Measurements from ENCODE around the gene KRT33A.

KRT33A gene

DNA sequence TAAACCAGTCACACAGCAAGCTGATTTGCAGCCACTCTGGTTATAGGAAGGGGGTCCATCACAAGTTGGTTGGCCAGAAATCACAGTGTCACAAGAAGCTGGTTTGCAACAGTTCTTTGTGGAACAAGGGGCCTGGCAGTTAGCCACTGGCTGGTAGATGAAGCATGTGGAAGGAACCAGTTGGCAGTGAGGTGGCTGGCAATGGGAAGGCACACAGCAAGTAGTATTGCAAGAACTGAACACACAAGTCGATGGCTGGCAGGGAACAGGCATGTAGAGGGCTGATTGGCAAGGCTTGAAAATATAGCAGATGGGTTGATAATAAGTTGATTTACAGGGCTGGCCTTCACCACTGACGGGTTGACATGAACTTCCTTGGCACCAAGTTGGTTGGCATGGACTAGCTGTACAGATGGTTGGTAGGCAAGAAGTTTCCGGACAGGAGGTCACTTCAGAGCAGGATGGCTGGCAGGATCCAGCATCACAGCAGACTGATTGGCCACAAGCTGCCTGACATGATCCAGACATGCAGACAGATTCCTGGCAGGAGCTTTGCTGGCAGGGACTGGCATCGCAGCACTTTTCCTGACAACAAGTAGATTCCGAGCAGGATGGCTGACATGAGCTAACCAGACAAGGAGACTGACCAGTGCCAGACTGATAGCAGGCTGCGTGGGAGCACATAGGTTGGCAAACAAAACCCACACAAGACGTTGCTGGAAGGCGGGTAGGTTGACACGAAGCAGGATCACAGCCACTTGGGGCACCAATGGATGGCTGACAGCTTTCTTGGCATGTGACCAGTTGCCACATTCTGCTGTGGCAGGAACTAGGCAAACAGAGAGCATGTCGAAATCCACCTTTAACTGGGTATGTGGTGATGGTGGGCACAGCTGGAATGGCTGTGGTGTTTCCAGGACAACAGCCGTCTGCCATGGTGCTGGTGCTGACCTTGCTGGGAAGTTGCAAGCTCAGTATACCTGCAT is 48.4 kb downstream of the KRT33A start, which contains the start of gene KRTAP29-1:
Gene KRTAP29-1 (minus strand): TSS at position 936 of the 986 bp plus-strand sequence. CDS start 0 bp downstream, at position 936.
- DNase-seq (ENCODE audit: low read depth) = no peak

DNA sequence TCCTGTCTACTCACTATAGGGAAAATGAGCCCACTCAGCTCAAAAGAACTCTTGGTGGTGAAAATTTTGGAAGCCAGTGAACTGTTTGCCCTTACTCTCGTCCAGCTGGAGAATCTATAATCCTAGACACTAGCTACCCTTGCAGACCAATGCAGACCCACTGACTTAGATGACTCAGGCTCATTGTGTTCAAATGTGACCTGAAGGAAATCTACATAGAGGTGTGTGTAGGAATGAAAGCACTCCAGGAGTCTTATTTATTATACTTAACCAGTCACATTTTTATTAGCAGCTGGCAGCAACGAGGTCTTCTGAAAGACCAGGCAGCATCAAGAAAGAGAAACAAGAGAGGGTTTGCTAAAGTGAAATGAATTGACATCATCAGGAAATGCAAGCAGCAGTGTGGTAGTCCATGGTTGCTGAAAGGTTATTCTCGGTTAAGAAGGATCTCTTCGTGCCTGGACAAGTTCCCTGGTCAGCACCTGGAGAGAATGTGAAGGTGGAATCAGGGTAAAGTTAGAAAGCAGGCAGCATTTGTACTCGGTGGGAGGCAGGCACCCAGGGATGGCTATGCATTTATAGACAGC is 49.3 kb downstream of the KRT33A start:
- DNase-seq (ENCODE audit: low read depth) = no peak

DNA sequence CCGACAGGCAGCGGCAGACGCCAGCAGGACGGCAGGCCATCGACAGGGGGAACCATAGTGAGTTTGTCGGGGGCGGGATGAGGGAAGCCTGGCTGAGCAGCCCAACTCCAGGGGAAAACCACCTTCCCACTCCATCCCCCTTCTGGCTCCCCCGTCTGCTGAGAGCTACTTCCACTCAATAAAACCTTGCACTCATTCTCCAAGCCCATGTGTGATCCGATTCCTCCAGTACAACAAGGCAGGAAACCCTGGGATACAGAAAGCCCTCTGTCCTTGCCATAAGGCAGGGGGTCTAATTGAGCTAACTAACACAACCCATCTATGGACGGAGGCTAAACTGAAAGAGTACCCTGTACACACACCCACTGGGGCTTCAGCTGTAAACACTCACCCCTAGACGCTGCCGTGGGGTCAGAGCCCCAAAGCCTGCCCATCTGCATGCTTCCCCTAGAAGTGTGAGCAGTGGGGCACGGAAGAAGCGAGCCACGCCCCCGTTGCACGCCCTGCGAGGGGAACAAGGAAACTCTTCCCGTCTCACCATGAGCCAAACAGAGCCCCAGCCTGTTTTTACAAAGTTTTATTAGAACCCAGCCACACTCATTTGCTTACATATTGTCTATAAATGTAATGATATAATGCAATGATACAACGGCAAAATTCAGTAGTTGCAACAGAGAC is 52.0 kb downstream of the KRT33A start:
- DNase-seq (ENCODE audit: low read depth) = no peak

DNA sequence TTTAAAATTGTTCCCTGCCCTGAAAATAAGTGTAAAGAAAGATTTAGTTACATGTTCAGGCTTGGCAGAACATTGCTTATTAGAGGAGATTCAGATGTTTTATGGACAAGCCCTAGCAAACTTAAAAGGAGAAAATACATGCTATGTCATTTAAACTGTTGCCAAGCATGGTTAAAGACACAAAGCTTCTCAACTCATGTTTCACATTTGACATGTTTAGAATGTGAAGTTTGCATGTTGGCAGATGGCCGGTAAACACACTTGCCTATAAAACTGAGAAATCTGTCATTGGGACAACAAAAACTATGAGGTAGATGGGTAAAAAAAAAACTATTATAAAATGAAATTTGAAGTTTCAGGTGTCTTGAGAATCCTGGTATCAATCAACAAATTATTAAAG is 53.8 kb downstream of the KRT33A start:
- no peak for DNase-seq (ENCODE audit: low read depth)
